SU-DHL-6 (cell line): ENCODE measurements around the gene C19orf38.

Source experiments
- EZH2phosphoT487 ChIP-seq: fragments of 200-600 bp; sonication (generic), shearing (Covaris generic); conservative IDR thresholded peaks from 2 replicates; pipeline ENCODE4 v1.6.1; 2018; ENCODE audit warnings: mild to moderate bottlenecking, antibody characterized with exemption, low read length, moderate library complexity, mixed read lengths
- TF ChIP-seq, protein P1 (sequence below): fragments of 200-600 bp; sonication (generic); IDR thresholded peaks from one replicate; pipeline ENCODE4 v1.5.1; 2017; ENCODE audit warnings: antibody characterized with exemption, mild to moderate bottlenecking, low read length, moderate library complexity; ENCODE audit not compliant: insufficient read depth, poor library complexity, severe bottlenecking

DNA sequence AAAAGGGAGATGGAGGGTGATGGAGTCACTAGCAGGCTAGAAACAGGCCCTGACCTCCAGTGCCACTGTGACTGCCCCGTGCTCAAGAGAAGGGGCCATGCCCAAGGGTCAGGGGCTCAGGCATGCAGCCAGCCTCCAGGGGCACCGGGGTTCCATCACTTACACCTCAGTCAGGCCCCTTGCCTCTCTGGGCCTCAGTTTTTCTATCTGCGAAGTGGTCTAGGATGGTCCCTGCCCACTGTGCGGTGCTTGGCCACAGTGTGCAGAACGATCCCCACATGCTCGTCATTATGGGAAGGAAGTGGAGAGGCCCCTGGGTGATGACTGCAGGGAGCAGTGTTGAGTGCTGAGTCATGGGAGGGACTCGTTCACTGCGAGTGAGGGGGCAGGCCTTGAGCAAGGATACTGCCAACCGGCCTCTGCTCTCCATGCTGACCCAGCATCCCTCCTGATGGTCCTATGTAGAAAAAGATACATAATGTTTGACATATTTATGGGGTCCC lies 35.3 kb upstream of the C19orf38 start:
- TF ChIP-seq, protein P1, sequence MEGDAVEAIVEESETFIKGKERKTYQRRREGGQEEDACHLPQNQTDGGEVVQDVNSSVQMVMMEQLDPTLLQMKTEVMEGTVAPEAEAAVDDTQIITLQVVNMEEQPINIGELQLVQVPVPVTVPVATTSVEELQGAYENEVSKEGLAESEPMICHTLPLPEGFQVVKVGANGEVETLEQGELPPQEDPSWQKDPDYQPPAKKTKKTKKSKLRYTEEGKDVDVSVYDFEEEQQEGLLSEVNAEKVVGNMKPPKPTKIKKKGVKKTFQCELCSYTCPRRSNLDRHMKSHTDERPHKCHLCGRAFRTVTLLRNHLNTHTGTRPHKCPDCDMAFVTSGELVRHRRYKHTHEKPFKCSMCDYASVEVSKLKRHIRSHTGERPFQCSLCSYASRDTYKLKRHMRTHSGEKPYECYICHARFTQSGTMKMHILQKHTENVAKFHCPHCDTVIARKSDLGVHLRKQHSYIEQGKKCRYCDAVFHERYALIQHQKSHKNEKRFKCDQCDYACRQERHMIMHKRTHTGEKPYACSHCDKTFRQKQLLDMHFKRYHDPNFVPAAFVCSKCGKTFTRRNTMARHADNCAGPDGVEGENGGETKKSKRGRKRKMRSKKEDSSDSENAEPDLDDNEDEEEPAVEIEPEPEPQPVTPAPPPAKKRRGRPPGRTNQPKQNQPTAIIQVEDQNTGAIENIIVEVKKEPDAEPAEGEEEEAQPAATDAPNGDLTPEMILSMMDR = no peak
- no peak for TF ChIP-seq EZH2phosphoT487
